HG03097 (cell line): ENCODE data around the gene KCNJ6.
"Not testable (repeated sequence)": the region's sequence is repeated elsewhere in the genome, so short reads cannot be mapped to it uniquely, and the experiment has no call there.

Experiments used
- ATAC-seq: cut with Tn5 transposase; IDR thresholded peaks from one replicate; pipeline ENCODE4 v1.9.1; 2021; ENCODE audit not compliant: unreplicated experiment, low FRiP score

KCNJ6 gene

GRCh38 chr21:37784591-37785318 lies 131.5 kb downstream of the KCNJ6 start:
- no peak for ATAC-seq

GRCh38 chr21:37783016-37783415 lies 133.2 kb downstream of the KCNJ6 start:
- no peak for ATAC-seq

DNA sequence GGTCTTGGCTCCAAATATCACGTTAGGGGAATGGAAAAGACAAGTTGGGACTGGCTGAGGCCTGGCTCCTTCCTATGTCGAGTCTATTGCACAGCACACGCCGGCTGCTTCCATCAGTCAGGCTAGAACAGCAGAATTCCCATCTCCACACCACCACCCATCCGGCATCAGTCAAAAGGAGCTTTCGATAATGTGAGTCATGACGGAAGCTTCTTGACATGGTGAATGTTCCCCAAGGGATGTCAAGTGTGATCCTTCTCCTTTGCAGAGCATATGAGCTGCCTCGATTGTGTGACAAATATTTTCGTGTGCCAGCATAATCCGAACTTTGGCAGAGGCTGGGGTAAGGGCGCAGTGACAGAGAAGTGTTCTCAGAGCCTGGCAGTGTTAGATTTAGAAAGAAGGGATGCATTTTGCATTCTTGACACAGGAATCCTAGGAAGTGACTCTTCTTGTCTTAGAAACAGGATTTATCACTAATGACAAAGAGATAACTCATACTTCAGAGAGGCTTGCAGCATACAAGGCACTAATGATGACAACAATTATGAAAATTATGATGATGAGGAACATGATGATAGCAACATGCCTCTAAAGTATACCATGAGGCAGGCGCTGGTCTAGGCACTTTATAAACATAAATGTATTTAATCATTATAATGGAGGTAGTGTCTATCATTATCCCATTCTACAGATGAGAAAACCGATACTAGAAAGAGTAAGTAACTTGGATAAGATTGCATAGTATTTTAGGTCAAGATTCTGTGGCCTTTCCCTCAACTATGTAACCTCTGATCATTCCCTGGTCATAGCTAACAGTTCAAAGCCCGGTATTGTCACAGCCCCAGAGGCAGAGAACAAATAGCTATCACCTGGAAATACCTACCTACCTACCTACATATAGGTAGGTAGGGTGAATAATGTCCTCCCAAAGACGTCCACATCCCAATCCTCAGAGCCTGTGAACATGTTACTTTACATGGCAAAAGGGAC lies 135.0 kb downstream of the KCNJ6 start:
- no peak for ATAC-seq

GRCh38 chr21:37771181-37771580 lies 145.1 kb downstream of the KCNJ6 start:
- no peak for ATAC-seq

DNA sequence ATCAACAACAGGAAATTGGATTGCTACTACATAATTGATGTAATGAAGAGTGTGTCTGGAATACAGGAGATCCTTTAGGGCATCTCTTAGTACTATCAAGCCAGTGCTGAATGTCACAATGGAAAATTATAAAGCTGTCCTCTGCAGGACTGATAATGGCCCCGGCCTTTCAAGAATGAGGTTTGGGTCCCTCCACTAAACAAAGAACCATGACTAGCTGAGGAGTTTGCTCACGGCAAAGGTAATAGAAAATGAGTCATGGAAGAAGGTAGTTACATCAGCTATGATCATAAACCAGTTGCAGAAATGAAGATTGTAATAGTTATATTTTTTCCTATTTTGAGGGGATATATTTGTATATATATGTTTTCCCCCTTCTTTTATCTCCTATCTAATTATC lies 145.8 kb downstream of the KCNJ6 start:
- ATAC-seq: no peak

DNA sequence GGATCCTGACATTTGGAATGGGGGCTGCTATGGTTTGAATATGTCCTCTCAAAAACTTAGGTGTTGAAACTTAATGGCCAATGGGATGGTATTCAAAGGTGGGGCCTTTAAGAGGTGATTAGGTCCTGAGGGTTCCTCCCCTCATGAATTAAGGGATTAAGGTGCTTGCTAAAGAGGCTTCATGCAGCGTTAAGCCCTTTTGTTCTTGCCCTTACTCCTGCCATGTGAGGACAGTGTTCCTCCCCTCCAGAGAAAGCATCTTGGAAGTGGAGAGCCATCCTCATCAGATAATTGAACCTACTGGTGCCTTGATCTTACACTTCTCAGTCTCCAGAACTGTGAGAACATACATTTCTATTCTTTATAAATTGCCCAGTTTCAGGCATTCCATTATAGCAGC lies 146.6 kb downstream of the KCNJ6 start:
- no peak for ATAC-seq

DNA sequence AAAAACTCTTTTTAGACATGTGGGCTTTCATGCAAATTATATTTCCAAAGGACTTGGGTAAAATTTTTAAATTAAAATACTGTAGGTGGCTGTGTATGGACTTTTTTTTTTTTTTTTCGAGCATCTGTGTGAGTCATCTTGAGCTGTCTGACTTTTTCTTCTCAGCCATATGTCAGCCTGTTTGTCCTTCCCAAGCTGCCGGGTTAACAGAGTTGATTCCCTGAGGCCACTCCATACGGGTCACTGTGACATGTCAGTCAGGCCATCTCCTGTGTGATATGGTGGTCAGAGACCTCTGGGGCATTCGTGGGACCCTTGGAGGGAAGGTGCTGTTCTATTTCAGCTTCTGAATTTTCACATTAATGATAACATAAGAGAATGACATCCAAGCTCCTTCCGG lies 148.3 kb downstream of the KCNJ6 start:
- no peak for ATAC-seq

- ATAC-seq: no peak
Measured at GRCh38 chr21:37766129-37766528, 150.1 kb downstream of the KCNJ6 start.

DNA sequence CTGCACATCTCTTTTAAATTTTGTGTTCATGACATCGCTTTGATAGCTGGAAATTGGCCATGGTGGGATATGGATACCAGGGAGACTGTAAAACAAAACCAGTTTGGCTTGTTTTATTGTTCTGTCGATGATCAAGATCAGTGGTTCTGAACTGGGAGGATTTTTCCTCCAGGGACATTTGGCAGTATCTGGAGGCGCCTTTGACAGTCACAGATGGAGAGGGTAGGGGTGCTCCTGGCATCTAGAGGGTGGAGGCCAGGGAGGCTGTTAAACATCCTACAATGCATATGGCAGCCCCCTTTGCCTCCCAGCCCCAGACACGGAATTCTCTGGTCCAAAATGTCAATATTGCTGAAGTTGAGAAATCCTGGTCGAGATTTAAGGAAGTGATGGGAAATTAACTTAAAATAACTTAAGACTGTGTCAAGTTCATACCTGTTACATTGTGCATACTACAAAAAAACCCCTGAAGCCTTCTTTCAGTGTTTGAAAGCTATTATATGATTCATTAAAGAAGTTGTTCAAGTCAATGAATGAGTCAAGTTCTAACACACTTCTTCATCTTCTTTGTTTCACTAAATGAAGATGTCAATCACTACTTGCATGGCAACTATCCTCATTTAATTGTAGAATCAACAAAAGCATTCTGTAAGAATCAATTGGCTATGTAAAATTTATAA lies 150.9 kb downstream of the KCNJ6 start:
- no peak for ATAC-seq

DNA sequence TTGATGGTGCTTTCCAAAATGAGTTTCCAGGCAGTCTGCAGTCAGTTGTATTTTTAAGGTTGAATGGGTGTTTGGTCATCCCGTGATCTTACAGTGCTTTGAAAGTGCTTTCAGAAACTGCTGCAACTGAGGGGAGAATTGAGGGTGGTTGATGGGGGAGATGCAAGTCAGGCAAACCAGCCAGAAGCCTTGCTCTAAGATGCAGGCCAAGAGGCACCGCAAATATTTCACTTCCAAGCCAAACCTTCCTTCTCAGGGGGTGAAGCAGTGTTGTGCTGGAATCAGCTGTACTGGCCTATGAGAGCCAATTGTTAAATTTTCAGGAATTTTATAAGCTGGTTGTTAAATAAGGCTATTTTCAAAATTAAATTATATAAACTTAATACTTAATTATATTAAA lies 151.6 kb downstream of the KCNJ6 start:
- ATAC-seq: no peak

- ATAC-seq: no peak
Measured at GRCh38 chr21:37763298-37763697, 153.0 kb downstream of the KCNJ6 start.

GRCh38 chr21:37762606-37763005 lies 153.7 kb downstream of the KCNJ6 start:
- ATAC-seq: no peak

DNA sequence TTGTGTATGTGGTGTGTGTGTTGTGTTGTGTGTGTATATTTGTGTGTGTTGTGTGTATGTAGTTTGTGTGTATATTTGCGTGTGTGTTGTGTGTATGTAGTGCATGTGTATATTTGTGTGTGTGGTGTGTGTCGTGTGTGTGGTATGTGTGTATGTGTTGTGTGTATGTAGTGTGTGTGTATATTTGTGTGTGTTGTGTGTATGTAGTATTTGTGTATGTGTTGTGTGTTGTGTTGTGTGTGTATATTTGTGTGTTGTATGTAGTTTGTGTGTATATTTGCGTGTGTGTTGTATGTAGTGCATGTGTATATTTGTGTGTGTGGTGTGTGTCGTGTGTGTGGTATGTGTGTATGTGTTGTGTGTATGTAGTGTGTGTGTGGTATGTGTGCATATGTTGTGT lies 154.9 kb downstream of the KCNJ6 start:
- not testable (repeated sequence) for ATAC-seq

- no peak for ATAC-seq
Measured at GRCh38 chr21:37759777-37760176, 156.5 kb downstream of the KCNJ6 start.

- no peak for ATAC-seq
Measured at GRCh38 chr21:37758982-37759381, 157.3 kb downstream of the KCNJ6 start.

DNA sequence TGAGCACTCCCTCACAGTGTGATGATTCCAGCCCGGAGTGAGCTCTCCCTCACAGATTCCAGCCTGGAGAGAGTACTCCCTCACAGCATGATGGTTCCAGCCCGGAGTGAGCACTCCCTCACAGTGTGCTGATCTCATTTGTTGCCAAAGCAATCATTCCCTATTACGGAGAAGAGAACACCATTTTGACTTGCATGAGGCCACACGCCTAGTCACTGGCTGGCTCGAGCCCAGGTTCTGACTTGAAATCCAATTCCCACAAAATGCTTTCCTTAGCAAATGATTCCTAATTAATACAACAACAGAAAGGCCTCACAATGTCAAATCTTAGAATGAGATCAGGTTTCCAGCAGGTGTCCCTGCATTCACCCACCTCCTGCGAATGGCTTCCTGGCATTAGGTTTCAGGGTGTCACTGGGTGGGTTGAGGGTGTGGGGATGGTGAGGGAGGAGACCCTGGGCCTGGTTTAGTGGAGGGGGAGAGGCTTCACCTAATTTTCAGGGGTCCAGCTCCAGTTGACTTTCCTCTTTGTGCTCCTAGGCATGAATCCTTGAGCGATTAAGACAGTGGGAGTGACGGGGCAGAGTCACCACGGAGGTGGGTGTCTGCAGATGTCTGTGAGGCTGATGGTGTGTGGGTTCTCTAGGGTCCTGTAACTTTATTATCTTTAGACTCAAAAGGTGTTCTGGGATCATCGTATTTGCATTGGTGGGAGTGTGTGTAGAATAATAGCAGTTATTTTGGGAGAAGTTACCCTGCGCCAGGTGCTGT lies 158.5 kb downstream of the KCNJ6 start:
- ATAC-seq: no peak

GRCh38 chr21:37753122-37753599 lies 163.1 kb downstream of the KCNJ6 start:
- no peak for ATAC-seq

DNA sequence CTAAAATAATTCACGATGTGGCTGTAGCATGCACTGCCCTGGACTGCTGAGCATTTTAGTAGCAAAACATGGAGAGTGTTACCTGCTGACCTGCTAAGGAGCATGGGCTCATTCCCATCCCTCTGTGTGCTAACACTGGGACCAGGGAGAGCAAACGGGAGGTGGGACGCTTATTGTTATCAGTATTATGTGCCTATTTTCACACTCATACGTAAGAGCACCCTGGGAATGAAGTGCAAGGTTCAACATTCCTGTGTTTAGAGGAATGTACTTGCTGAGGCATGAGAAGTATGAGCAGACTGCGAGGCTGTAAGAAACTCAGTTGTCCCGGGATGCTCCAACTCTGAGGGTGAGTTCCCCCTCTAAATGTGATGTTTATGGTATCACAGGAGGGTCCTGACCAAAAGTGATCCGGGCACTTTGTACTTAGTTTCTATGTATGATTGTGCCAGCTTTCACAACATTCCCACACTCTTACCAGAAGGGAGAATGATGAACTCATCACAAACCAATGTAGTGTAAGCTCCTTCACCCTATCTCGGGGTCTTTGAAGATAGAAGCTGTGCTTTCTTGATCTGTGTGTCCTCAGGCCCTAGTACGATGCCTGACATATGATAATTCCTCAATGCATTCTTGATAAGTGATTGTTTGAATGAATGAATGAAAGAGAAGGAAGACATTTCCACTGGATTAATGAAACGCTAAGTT lies 164.8 kb downstream of the KCNJ6 start:
- ATAC-seq: no peak

- ATAC-seq: no peak
Measured at GRCh38 chr21:37749132-37749531, 167.1 kb downstream of the KCNJ6 start.

DNA sequence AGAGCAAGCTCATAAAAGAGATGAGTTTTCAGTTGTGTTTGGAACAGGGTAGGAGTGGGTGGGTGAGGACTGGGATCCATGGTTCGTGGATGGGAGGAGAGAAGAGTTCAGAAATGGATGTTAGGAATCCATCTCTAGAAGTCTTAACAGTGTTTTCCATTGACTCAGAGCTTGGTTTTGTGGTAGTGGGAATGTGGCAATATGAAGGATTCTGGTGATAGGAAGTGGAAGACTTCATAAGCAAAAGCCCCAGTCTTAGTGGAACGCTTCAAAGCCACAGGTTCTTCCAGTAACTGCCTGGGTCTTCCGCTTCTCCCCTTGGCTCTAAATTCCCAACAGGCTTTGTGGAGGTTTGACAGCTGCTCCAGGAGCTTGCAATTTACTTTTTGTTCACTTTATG lies 167.9 kb downstream of the KCNJ6 start:
- no peak for ATAC-seq
